IPS-20b (cell line): ENCODE measurements around the gene GAPDH.

Experiments used
- H3K27ac ChIP-seq: one replicate; pipeline ENCODE4 v1.5.1; 2013; ENCODE audit warnings: low read length
- H3K27me3 ChIP-seq: 2 replicates; pipeline ENCODE4 v1.6.1; 2013; ENCODE audit warnings: mild to moderate bottlenecking, low read length, inconsistent platforms; ENCODE audit not compliant: insufficient read depth
- H3K36me3 ChIP-seq: 2 replicates; pipeline ENCODE4 v1.6.1; 2013; ENCODE audit warnings: low read depth, mild to moderate bottlenecking, inconsistent platforms, low read length, moderate library complexity; ENCODE audit not compliant: insufficient read depth
- H3K4me1 ChIP-seq: 2 replicates; pipeline ENCODE4 v1.6.1; 2013; ENCODE audit warnings: mild to moderate bottlenecking, control low read depth, inconsistent platforms, low read length, moderate library complexity; ENCODE audit not compliant: insufficient read depth
- H3K4me3 ChIP-seq: 2 replicates; pipeline ENCODE4 v1.5.1; 2013; ENCODE audit warnings: mild to moderate bottlenecking, low read length, inconsistent platforms
- H3K9ac ChIP-seq: 2 replicates; pipeline ENCODE4 v1.6.1; 2013; ENCODE audit warnings: low read depth, mild to moderate bottlenecking, inconsistent platforms, low read length, moderate library complexity
- H3K9me3 ChIP-seq: 2 replicates; pipeline ENCODE4 v1.6.1; 2013; ENCODE audit warnings: mild to moderate bottlenecking, low read depth, low read length, inconsistent platforms; ENCODE audit not compliant: insufficient read depth

Gene GAPDH

DNA sequence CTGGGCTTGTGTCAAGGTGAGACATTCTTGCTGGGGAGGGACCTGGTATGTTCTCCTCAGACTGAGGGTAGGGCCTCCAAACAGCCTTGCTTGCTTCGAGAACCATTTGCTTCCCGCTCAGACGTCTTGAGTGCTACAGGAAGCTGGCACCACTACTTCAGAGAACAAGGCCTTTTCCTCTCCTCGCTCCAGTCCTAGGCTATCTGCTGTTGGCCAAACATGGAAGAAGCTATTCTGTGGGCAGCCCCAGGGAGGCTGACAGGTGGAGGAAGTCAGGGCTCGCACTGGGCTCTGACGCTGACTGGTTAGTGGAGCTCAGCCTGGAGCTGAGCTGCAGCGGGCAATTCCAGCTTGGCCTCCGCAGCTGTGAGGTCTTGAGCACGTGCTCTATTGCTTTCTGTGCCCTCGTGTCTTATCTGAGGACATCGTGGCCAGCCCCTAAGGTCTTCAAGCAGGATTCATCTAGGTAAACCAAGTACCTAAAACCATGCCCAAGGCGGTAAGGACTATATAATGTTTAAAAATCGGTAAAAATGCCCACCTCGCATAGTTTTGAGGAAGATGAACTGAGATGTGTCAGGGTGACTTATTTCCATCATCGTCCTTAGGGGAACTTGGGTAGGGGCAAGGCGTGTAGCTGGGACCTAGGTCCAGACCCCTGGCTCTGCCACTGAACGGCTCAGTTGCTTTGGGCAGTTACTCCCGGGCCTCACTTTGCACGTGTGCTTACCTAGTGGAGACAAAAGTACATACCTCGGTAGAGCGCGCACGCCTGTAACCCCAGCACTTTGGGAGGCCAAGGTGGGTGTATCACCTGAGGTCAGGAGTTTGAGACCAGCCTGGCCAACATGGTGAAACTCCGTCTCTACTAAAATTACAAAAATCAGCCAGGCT, 4.3 kb downstream of the GAPDH start:
- Histone ChIP-seq H3K9me3 (no peaks in the 10 kb centered on the region), H3K4me3 (no peak overlapping the region), H3K36me3 (peaks cover 41% of the 10 kb centered on the region), H3K9ac (no peak overlapping the region), H3K4me1 (peaks cover 5% of the 10 kb centered on the region; the same call in 1 of the 2 replicates), H3K27ac (no peak overlapping the region), H3K27me3 (no peaks in the 10 kb centered on the region)

DNA sequence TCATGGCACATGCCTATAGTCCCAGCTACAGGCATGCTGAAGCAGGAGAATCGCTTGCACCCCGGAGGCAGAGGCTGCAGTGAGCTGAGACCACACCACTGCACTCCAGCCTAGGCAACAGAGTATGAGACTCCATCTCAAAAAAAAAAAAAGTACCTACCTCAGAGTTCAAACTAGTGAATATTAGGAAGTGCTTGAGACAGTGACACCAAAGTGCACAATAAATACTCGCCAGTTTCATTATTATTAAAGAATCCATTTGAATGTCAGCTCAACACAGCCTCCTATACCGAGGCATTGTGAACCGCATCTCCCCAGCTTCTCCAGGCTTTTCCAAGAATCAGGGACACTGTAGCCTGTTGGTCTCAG, 5.0 kb downstream of the GAPDH start:
- H3K27ac ChIP-seq, result no peak overlapping the region
- peaks cover 5% of the 10 kb centered on the region; the same call in 1 of the 2 replicates for H3K4me1 ChIP-seq
- no peak overlapping the region for H3K9ac ChIP-seq
- H3K4me3 ChIP-seq, result no peak overlapping the region
- H3K36me3 ChIP-seq, result peaks cover 43% of the 10 kb centered on the region
- no peaks in the 10 kb centered on the region for H3K27me3 ChIP-seq
- no peaks in the 10 kb centered on the region for H3K9me3 ChIP-seq

DNA sequence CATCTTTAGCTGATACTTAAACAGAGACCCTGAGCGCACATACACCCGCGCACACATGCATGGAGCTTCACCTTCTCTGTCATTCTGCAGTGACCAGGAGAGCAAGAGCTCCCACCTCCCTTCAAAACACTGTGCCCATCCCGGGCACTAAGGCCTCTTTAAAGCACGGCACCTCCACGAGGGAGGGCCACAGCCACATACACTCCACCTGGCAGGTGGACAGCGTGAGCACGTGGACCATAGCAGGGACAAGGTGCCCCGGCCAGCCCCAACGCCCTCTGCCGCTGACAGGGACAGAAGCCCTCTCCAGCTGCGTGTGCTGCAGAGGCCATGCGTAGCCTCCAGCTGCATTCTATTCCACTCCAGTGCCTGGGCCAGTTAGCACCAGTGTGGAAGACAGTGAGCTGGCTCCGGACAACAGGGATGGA, 5.4 kb downstream of the GAPDH start:
- H3K4me3 ChIP-seq, result no peak overlapping the region
- no peaks in the 10 kb centered on the region for H3K27me3 ChIP-seq
- H3K9ac ChIP-seq, result no peak overlapping the region
- peaks cover 5% of the 10 kb centered on the region; the same call in 1 of the 2 replicates for H3K4me1 ChIP-seq
- no peak overlapping the region for H3K27ac ChIP-seq
- no peaks in the 10 kb centered on the region for H3K9me3 ChIP-seq
- peaks cover 47% of the 10 kb centered on the region for H3K36me3 ChIP-seq

DNA sequence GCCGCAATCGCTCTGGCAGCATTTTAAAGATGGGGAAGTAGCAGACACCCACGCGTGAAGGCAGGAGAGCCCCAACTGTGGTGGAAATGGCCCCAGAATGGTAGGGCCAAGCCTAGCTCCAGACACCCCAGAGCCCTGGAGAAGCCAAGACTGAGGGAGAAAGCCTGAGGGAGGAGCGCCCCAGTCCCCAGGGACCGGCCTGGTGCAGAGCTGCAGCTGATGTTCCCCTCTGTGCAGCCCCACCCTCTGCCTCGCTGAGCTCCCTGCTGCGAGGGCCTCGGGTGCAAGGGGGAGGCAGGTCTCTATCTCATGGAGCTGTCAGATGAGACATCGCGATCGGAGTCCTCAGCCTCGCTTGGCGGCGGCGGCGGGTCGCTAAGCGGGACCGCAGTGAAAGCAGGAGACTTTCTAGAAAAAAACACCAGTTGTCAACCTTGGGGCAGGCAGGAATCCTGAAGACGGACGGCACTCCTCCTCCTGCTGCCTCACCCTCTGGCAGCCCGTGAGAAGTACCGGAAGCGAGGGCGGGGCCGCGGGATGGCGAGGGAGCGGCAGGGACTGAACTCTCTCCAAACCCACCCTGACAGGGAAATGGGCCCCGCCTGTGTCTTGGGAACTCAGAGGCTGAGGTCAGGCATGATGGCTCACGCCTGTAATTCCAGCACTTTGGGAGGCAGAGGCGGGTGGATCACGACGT, 6.0 kb downstream of the GAPDH start:
- Histone ChIP-seq H3K9ac (no peak overlapping the region), H3K27me3 (no peaks in the 10 kb centered on the region), H3K9me3 (no peaks in the 10 kb centered on the region), H3K4me3 (no peak overlapping the region; the same call in 1 of the 2 replicates), H3K27ac (no peak overlapping the region), H3K36me3 (peaks cover 42% of the 10 kb centered on the region), H3K4me1 (peaks cover 5% of the 10 kb centered on the region; the same call in 1 of the 2 replicates)

DNA sequence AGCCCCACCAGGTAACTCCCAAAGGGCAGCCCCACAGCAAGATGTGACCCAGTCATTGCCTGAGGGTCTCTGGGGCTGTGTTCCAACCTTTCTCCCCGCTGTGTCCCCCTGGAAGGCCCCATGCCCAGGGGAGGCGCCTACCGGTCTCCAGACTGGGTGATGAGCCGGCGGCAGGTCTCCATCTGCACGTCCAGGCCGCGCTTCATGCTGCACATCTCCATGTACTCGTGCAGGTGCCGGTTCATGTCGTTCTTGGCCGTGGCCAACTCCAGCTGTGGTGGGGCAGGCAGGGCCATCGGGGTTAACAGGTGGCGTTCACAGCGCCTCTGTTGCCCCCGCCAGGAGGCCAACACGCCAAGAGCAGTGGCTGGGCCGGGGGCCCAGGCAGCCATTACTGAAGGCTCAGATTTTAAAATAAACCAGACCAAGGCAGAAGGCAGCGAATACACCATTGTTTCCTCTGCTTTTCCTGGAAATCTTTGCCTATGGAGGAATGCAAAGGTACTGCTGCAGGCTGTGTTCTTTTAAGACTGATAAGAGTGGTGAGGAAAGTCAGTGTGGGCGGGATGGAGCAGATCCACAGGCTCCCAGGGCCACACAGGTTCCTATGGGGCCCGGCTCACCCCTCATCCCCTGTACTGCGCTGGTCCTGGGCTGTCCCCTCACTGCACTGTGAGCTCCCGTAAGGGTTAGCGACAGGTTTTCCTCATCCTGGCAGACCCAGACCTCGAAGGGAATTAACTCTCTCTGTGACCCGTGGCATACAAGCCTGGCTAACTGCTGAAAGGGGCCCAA, 7.3 kb downstream of the GAPDH start:
- H3K27me3 ChIP-seq, result no peaks in the 10 kb centered on the region
- H3K4me3 ChIP-seq, result no peak overlapping the region
- peaks cover 5% of the 10 kb centered on the region; the same call in 1 of the 2 replicates for H3K4me1 ChIP-seq
- H3K9me3 ChIP-seq, result no peaks in the 10 kb centered on the region
- H3K36me3 ChIP-seq, result peaks cover 39% of the 10 kb centered on the region
- no peak overlapping the region for H3K9ac ChIP-seq
- no peak overlapping the region for H3K27ac ChIP-seq

DNA sequence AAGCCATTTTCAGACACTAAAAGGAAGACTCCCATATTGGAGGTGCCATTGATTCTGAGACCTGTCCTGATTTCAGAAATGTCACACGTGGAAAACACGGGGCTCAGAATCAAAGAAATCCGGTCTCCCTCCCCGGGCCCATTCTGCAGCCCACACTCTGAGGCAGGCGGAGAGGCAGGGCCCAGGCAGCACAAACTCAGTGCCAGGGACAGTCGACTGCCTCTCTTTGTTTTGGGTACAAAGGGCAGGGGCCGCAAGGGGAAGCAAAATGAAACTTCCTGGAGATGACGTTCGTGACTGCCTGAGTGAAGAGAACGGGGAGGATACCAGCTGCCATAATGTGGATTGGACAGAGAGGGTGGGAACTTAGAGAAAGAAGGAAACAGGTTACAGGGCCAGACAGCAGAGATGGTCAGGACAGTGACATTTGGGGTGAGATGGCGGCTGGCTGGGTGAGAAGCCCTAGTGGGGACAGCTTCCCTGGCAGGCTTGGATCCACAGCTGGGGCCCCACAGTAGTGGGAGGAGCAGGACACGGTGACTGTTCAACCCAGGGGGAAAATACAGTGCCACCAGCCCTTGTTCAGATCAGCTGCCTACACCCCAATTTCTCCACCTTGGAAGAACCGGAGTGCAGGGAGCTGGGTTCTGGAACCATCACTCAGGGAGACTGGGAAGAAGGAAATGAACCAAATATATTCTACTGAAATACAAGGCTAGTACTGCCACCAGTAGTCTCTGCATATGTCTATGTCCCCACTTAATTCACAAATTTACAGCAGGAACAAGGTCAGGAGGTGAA, 8.1 kb downstream of the GAPDH start:
- H3K9me3 ChIP-seq, result no peaks in the 10 kb centered on the region
- H3K36me3 ChIP-seq, result peaks cover 39% of the 10 kb centered on the region
- H3K4me1 ChIP-seq, result 0 out of 2 replicates have a peak, but pooled peaks cover 5% of the 10 kb centered on the region
- H3K9ac ChIP-seq, result no peak overlapping the region
- no peak overlapping the region for H3K4me3 ChIP-seq
- H3K27ac ChIP-seq, result no peak overlapping the region
- H3K27me3 ChIP-seq, result no peaks in the 10 kb centered on the region

DNA sequence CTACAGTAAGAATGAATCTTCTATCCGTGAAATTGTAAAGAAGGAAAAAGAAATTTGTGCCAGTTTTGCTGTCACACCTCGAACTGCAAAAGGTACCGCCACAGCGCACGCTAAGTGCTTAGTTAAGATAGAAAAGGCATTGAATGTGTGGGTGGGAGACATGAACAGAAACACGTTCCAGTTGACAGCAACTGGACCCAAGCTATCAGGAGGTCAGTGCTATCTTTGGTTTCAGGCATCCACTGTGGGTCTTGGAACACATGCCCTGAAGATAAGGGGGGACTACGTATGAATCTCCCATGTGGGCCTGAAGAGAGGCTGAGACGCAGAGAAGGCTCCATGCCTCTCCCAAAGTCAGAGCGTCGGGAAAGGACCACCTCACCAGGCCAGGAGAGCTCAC, 11.7 kb downstream of the GAPDH start:
- H3K4me3 ChIP-seq, result no peak overlapping the region
- no peaks in the 10 kb centered on the region for H3K9me3 ChIP-seq
- H3K4me1 ChIP-seq, result no peaks in the 10 kb centered on the region
- H3K27me3 ChIP-seq, result no peaks in the 10 kb centered on the region
- H3K9ac ChIP-seq, result no peak overlapping the region
- H3K36me3 ChIP-seq, result peaks cover 54% of the 10 kb centered on the region
- H3K27ac ChIP-seq, result no peak overlapping the region

DNA sequence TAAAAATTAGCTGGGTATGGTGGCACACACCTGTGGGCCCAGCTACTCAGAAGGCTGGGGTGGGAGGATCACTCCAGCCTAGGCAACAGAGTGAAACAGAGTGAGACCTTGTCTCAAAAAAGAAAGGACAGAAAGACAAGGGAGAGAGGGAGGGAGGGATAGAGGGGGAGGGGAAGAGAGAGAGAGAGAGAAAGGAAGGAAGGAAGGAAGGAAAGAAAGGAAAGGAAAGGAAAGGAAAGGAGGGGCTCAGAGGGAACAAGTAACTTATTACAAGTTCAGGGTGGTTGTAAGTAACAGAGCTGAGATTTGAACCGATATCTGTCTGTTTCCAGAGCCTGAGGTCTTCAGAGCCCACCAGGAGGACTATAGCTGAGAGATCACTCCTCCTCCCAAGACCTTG, 13.2 kb downstream of the GAPDH start:
- Histone ChIP-seq H3K9me3 (no peaks in the 10 kb centered on the region), H3K4me3 (no peak overlapping the region), H3K27ac (no peak overlapping the region), H3K36me3 (peaks cover 60% of the 10 kb centered on the region), H3K4me1 (peaks cover 2% of the 10 kb centered on the region; the same call in 1 of the 2 replicates), H3K27me3 (no peaks in the 10 kb centered on the region), H3K9ac (no peak overlapping the region)

DNA sequence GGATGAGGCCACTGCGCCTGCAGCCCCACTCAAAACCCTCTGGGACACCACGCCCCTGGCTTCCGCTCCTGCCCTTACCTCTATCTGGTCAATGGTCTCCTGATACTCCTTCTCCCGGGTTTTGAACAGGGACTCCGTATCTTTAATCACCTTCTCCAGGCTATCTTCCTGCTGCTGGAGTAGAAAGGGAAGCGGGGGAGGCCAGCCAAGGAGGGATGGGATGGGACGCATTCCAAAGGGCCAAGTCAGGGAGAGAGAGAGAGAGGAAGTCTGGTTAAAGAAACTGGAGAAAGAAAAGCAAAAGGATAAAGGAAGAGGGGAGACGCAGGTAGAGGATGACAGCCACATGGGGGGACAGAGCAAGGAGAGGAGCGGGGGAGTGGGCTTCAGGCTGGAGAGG, 13.7 kb downstream of the GAPDH start:
- H3K9ac ChIP-seq, result no peak overlapping the region
- peaks cover 6% of the 10 kb centered on the region; the same call in 1 of the 2 replicates for H3K4me1 ChIP-seq
- H3K4me3 ChIP-seq, result no peak overlapping the region
- no peaks in the 10 kb centered on the region for H3K27me3 ChIP-seq
- no peak overlapping the region for H3K27ac ChIP-seq
- H3K36me3 ChIP-seq, result peaks cover 64% of the 10 kb centered on the region
- H3K9me3 ChIP-seq, result no peaks in the 10 kb centered on the region

DNA sequence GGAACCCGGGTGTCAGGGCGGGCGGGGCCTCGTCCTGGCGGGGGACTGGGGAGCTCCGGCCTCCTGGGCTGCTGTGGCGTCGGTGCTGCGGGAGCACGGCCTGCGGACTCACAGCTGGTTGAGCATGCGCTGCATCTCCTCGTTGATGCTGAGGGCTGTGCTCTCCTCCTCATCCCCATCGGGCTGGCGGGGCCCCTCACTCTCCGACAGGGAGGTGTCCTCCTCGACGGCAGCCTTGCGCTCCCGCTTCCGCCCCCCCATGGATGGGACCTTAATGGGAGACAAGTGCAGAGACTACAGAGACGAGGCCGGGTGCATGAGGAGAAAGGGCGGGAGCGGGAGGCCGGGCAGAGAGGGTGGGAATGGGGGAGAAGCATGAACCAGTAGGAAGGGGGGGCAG, 14.2 kb downstream of the GAPDH start:
- peaks cover 6% of the 10 kb centered on the region; the same call in 1 of the 2 replicates for H3K4me1 ChIP-seq
- no peak overlapping the region for H3K27ac ChIP-seq
- H3K27me3 ChIP-seq, result no peaks in the 10 kb centered on the region
- no peaks in the 10 kb centered on the region for H3K9me3 ChIP-seq
- no peak overlapping the region for H3K9ac ChIP-seq
- H3K4me3 ChIP-seq, result no peak overlapping the region
- H3K36me3 ChIP-seq, result peaks cover 68% of the 10 kb centered on the region
